IMR-90 (cell line): Measurements from ENCODE around the gene DNM3. TPM values are rescaled to one million over a fixed set of nuclear protein-coding genes. Genes with fewer than 3 reads are reported as not detected.

Experiments used
- ATAC-seq: fragments of 200-7000 bp; cut with Tn5 transposase; 2 replicates; pipeline ENCODE4 v1.9.1; 2020; ENCODE audit warnings: low read depth, mild to moderate bottlenecking, moderate library complexity
- BruUV-seq: library from RNA; stranded (reverse); fragments of 400-500 nt; replicated peaks from 2 replicates; lab custom pipeline; 2021; lab: Mats Ljungman, UMichigan
- CTCF ChIA-PET: fragments of 300-600 bp; formaldehyde crosslinking; extraction: SDS; loops from one replicate; lab custom pipeline; 2021; ENCODE audit warnings: antibody characterized with exemption; lab: Yijun Ruan, JAX
- POLR2A ChIA-PET: fragments of 300-600 bp; sonication (Branson Sonifier 250); formaldehyde crosslinking; loops from one replicate; lab custom pipeline; 2022; ENCODE audit warnings: antibody characterized with exemption; ENCODE audit not compliant: unreplicated experiment; lab: Charles Lee
- DNase-seq: peaks from one replicate; pipeline ENCODE4 v3.0.0; 2013
- H2AFZ ChIP-seq: replicated peaks from 2 replicates; pipeline ENCODE3; 2013; ENCODE audit warnings: low read length, mild to moderate bottlenecking; ENCODE audit not compliant: poor library complexity
- H2AK5ac ChIP-seq: 2 replicates; pipeline ENCODE4 v1.6.1; 2013; ENCODE audit warnings: low read depth, low read length, inconsistent platforms
- H2AK9ac ChIP-seq: replicated peaks from 2 replicates; pipeline ENCODE3; 2013; ENCODE audit warnings: mild to moderate bottlenecking, low read depth, low read length, moderate library complexity; ENCODE audit not compliant: poor library complexity
- H2BK120ac ChIP-seq: 2 replicates; pipeline ENCODE4 v1.6.1; 2013; ENCODE audit warnings: low read depth, low read length, inconsistent platforms
- H2BK15ac ChIP-seq: 3 replicates; pipeline ENCODE4 v1.6.1; 2013; ENCODE audit warnings: low read depth, low read length, inconsistent platforms
- H2BK20ac ChIP-seq: 2 replicates; pipeline ENCODE4 v1.6.1; 2013; ENCODE audit warnings: low read depth, mild to moderate bottlenecking, inconsistent platforms, low read length, moderate library complexity
- H2BK5ac ChIP-seq: 2 replicates; pipeline ENCODE4 v1.6.1; 2013; ENCODE audit warnings: mild to moderate bottlenecking, low read depth, low read length, inconsistent platforms; ENCODE audit not compliant: poor library complexity, severe bottlenecking
- H3K14ac ChIP-seq: replicated peaks from 2 replicates; pipeline ENCODE4 v1.6.1; 2013; ENCODE audit warnings: low read depth, low read length, inconsistent platforms
- H3K18ac ChIP-seq: 2 replicates; pipeline ENCODE4 v1.6.1; 2013; ENCODE audit warnings: low read depth, low read length, control low read depth
- H3K23ac ChIP-seq: 2 replicates; pipeline ENCODE4 v1.6.1; 2013; ENCODE audit warnings: low read depth, low read length, inconsistent platforms
- H3K27ac ChIP-seq: 2 replicates; pipeline ENCODE4 v1.5.1; 2013; ENCODE audit warnings: mild to moderate bottlenecking, control low read depth, low read length; ENCODE audit not compliant: insufficient read depth
- H3K27me3 ChIP-seq: 2 replicates; pipeline ENCODE4 v1.6.1; 2013; ENCODE audit warnings: low read length; ENCODE audit not compliant: control insufficient read depth, insufficient read depth
- H3K36me3 ChIP-seq: 2 replicates; pipeline ENCODE4 v1.6.1; 2013; ENCODE audit warnings: low read length, mixed read lengths; ENCODE audit not compliant: control insufficient read depth, insufficient read depth
- H3K4ac ChIP-seq: 2 replicates; pipeline ENCODE4 v1.6.1; 2013; ENCODE audit warnings: low read depth, low read length, inconsistent platforms
- H3K4me1 ChIP-seq: 2 replicates; pipeline ENCODE4 v1.6.1; 2013; ENCODE audit warnings: low read length, mixed read lengths; ENCODE audit not compliant: control insufficient read depth, insufficient read depth
- H3K4me2 ChIP-seq: 2 replicates; pipeline ENCODE4 v1.6.1; 2013; ENCODE audit warnings: low read depth, mild to moderate bottlenecking, control low read depth, low read length, moderate library complexity
- H3K4me3 ChIP-seq: 2 replicates; pipeline ENCODE4 v1.5.1; 2013; ENCODE audit warnings: low read depth, mild to moderate bottlenecking, control low read depth, low read length, moderate library complexity; ENCODE audit not compliant: insufficient read depth
- H3K56ac ChIP-seq: 2 replicates; pipeline ENCODE4 v1.6.1; 2013; ENCODE audit warnings: low read length, inconsistent platforms; ENCODE audit not compliant: insufficient read depth; ENCODE audit errors: extremely low read depth
- H3K79me1 ChIP-seq, 2 experiments: 2 replicates each; pipeline ENCODE4 v1.6.1; 2013; ENCODE audit warnings: low read length in 2 of 2, inconsistent platforms in 1 of 2, low read depth in 1 of 2
- H3K9ac ChIP-seq: 2 replicates; pipeline ENCODE4 v1.6.1; 2013; ENCODE audit warnings: low read depth, low read length, control low read depth
- H3K9me1 ChIP-seq: 2 replicates; pipeline ENCODE4 v1.6.1; 2013; ENCODE audit warnings: low read length, inconsistent platforms; ENCODE audit not compliant: insufficient read depth
- H3K9me3 ChIP-seq: 2 replicates; pipeline ENCODE4 v1.6.1; 2013; ENCODE audit warnings: low read length; ENCODE audit not compliant: control insufficient read depth, insufficient read depth
- H4K20me1 ChIP-seq: 2 replicates; pipeline ENCODE4 v1.6.1; 2013; ENCODE audit warnings: low read length, inconsistent platforms; ENCODE audit not compliant: insufficient read depth
- H4K5ac ChIP-seq: 2 replicates; pipeline ENCODE4 v1.6.1; 2013; ENCODE audit warnings: mild to moderate bottlenecking, low read depth, low read length, control low read depth
- H4K8ac ChIP-seq, 2 experiments: 2 replicates each; pipeline ENCODE4 v1.6.1; 2013; ENCODE audit warnings: low read depth in 2 of 2, low read length in 2 of 2, control low read depth in 1 of 2, inconsistent platforms in 1 of 2
- H4K91ac ChIP-seq: 2 replicates; pipeline ENCODE4 v1.6.1; 2013; ENCODE audit warnings: low read depth, low read length, inconsistent platforms; ENCODE audit not compliant: insufficient read depth
- BHLHE40 ChIP-seq: fragments of 150-350 bp; IDR thresholded peaks from 2 replicates; pipeline ENCODE4 v1.6.1; 2016; ENCODE audit warnings: mild to moderate bottlenecking, low read depth, low read length
- CEBPB ChIP-seq: IDR thresholded peaks from 2 replicates; pipeline ENCODE4 v1.6.1; 2012; ENCODE audit warnings: low read depth, low read length, improper control_type of control experiment
- CTCF ChIP-seq: conservative IDR thresholded peaks from 2 replicates; pipeline ENCODE4 v1.5.1; 2012; ENCODE audit warnings: mild to moderate bottlenecking, low read depth, low read length, improper control_type of control experiment
- MAZ ChIP-seq: IDR thresholded peaks from 2 replicates; pipeline ENCODE4 v1.6.1; 2012; ENCODE audit warnings: low read depth, mild to moderate bottlenecking, low read length, improper control_type of control experiment, moderate library complexity, borderline replicate concordance
- POLR2A ChIP-seq: IDR thresholded peaks from 2 replicates; pipeline ENCODE4 v1.6.1; 2012; ENCODE audit warnings: mild to moderate bottlenecking, low read depth, low read length
- RCOR1 ChIP-seq: IDR thresholded peaks from 2 replicates; pipeline ENCODE4 v1.6.1; 2012; ENCODE audit warnings: mild to moderate bottlenecking, low read length, improper control_type of control experiment; ENCODE audit not compliant: insufficient replicate concordance
- RFX5 ChIP-seq: IDR thresholded peaks from 2 replicates; pipeline ENCODE4 v1.8.0; 2012; ENCODE audit warnings: low read depth, mild to moderate bottlenecking, low read length, moderate library complexity
- SMC3 ChIP-seq: fragments of 150-350 bp; IDR thresholded peaks from 2 replicates; pipeline ENCODE4 v1.6.1; 2016; ENCODE audit warnings: low read depth, mild to moderate bottlenecking, antibody characterized with exemption, low read length, moderate library complexity
- WGBS, 2 experiments: methylation state at CpG; one replicate each; pipeline versions ENCODE4 v1.1.5 to v1.1.7; 2013; ENCODE audit warnings: missing lambda C conversion rate in 2 of 2; ENCODE audit not compliant: insufficient read length in 1 of 2; ENCODE audit errors: extremely low coverage in 2 of 2; 5-methylcytosine and 5-hydroxymethylcytosine counted together
- dilution Hi-C: fragments of 300-500 bp; cut with HindIII; formaldehyde crosslinking; loops from one replicate; pipeline ENCODE4 v1.14.3; 2018; ENCODE audit warnings: low sequenced_read_pairs; ENCODE audit not compliant: unreplicated experiment
- in situ Hi-C: fragments of 300-500 bp; cut with MboI; formaldehyde crosslinking; loops from 3 replicates; pipeline ENCODE4 v1.14.3; 2019; ENCODE audit warnings: low sequenced_read_pairs, inconsistent platforms, mixed read lengths
- intact Hi-C: fragments of 100-400 bp; cut with micrococcal nuclease; formaldehyde crosslinking; loops from 2 replicates; pipeline ENCODE4 v1.10.0; 2022
- polyA plus RNA-seq, 3 experiments: library from polyadenylated mRNA; depleted of rRNA; stranded (reverse); fragments of >200 nt; gene quantifications; 2 replicates each; pipeline ENCODE4 v1.2.3, GENCODE V29; 2012; ENCODE audit warnings: low replicate concordance in 1 of 3
- total RNA-seq: library from RNA; depleted of rRNA; stranded (reverse); fragments of >200 nt; gene quantifications from 2 replicates; pipeline ENCODE4 v1.2.3, GENCODE V29; 2012
- TF ChIP-seq, protein P1 (sequence below): fragments of 150-350 bp; IDR thresholded peaks from 2 replicates; pipeline ENCODE4 v1.6.1; 2016; ENCODE audit warnings: low read depth, mild to moderate bottlenecking, low read length, moderate library complexity, borderline replicate concordance
- TF ChIP-seq, protein P2 (sequence below): fragments of 150-350 bp; IDR thresholded peaks from 2 replicates; pipeline ENCODE4 v1.6.1; 2017; ENCODE audit warnings: mild to moderate bottlenecking, antibody characterized with exemption, low read length, low read depth

Gene DNM3
- total and polyA plus RNA-seq, 2 of the 4 experiments (the other 2 are of a cell fraction): 0.36 TPM

DNA sequence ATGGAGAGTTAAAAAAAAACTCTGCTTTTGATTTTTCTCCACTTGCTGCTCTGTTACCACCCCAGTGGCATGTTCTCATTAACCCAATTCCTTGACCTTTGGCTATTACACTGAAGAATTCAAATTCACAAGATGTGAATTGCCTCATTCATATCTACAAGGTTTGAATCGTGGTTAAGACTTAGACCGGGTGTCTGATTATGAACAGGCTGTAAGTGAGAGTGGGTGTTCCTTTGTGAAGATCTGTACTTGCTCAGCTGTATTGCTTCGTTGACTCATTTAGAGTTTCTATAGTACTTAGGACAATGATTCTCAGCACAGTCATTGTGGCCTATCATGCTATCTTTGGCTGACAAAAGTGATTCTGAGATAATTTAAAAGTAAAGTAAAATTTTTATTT is 36.4 kb downstream of the DNM3 start:
- no peak overlapping the region for H3K56ac ChIP-seq
- H4K91ac ChIP-seq: no peak overlapping the region
- no TSS peak for BruUV-seq
- ChIA-PET POLR2A (no interaction called here), CTCF (no interaction called here)
- no peak overlapping the region for H2BK5ac ChIP-seq
- no peak overlapping the region for H3K9ac ChIP-seq
- TF ChIP-seq POLR2A (no peak), MAZ (no peak), SMC3 (no peak), CEBPB (no peak), BHLHE40 (no peak), CTCF (no peak), RCOR1 (no peak), RFX5 (no peak)
- TF ChIP-seq, protein P1, sequence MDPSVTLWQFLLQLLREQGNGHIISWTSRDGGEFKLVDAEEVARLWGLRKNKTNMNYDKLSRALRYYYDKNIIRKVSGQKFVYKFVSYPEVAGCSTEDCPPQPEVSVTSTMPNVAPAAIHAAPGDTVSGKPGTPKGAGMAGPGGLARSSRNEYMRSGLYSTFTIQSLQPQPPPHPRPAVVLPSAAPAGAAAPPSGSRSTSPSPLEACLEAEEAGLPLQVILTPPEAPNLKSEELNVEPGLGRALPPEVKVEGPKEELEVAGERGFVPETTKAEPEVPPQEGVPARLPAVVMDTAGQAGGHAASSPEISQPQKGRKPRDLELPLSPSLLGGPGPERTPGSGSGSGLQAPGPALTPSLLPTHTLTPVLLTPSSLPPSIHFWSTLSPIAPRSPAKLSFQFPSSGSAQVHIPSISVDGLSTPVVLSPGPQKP: no peak
- TF ChIP-seq, protein P2, sequence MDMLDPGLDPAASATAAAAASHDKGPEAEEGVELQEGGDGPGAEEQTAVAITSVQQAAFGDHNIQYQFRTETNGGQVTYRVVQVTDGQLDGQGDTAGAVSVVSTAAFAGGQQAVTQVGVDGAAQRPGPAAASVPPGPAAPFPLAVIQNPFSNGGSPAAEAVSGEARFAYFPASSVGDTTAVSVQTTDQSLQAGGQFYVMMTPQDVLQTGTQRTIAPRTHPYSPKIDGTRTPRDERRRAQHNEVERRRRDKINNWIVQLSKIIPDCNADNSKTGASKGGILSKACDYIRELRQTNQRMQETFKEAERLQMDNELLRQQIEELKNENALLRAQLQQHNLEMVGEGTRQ: no peak
- no peak overlapping the region for H2BK20ac ChIP-seq
- H4K5ac ChIP-seq: no peak overlapping the region
- H4K8ac ChIP-seq: no peak overlapping the region
- no peaks in the 10 kb centered on the region for H3K36me3 ChIP-seq
- no peaks in the 10 kb centered on the region for H3K9me3 ChIP-seq
- in situ Hi-C loops (no loop called here), intact Hi-C loops (no loop called here), dilution Hi-C loops (no loop called here)
- ATAC-seq (no peak), DNase-seq (no peak)
- no peak overlapping the region for H3K14ac ChIP-seq
- no peak overlapping the region for H3K4ac ChIP-seq
- no peak overlapping the region for H2AK5ac ChIP-seq
- H3K18ac ChIP-seq: no peak overlapping the region
- no peak overlapping the region for H3K23ac ChIP-seq
- H3K4me3 ChIP-seq: no peak overlapping the region
- H4K20me1 ChIP-seq: no peaks in the 10 kb centered on the region
- no peak overlapping the region for H2AK9ac ChIP-seq
- H3K27me3 ChIP-seq: no peaks in the 10 kb centered on the region
- no peak overlapping the region for H2BK15ac ChIP-seq
- no peak overlapping the region for H3K4me2 ChIP-seq
- no peak overlapping the region for H2AFZ ChIP-seq
- no peak overlapping the region for H3K27ac ChIP-seq
- H3K4me1 ChIP-seq: no peaks in the 10 kb centered on the region
- no peak overlapping the region for H2BK120ac ChIP-seq
- H3K9me1 ChIP-seq: no peaks in the 10 kb centered on the region
- no CpG with 5 or more reads among the region's 3 CpGs for WGBS, 2 experiments
- H3K79me1 ChIP-seq: no peaks in the 10 kb centered on the region
